Measurements from ENCODE around the gene ARHGEF10L.
A peak's percentile ranks its signal among the peaks of the same experiment; 100 is the strongest.

The ARHGEF10L gene

DNA sequence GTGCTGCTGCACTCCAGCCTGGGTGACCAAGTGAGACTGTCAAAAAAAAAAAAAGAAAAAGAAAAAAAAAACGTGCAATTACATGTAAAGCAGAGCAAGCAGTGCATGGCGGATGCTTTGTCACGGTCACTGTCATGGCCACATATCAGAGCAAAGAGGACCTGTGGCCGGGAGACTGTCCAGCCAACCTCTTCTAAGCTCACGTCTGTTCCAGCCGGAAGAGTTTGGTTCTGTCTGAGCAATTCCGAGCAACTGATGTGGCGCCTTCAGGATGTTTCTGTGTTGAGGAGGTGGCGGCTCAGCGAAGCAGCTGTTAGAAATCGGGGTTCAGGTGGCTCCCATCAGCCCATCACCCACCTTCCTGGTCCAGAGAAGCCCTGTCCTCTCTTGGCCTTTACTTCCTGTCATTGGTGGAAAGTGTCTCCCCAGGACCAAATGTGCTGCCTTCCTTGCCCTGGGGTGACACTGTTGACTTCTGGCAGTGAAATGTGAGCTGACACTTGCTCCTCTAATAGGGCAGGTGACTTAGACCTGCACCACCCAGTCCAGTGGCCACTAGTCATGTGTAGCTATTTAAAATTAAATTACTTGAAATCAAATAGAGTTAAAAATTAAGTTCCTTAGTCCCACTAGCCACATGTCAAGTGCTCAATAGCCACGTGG, 59.9 kb downstream of the ARHGEF10L start:
- no peak overlapping the region for H3K4me3 ChIP-seq (ENCODE audit: low read depth, low read length)
- TF ChIP-seq, protein P1, sequence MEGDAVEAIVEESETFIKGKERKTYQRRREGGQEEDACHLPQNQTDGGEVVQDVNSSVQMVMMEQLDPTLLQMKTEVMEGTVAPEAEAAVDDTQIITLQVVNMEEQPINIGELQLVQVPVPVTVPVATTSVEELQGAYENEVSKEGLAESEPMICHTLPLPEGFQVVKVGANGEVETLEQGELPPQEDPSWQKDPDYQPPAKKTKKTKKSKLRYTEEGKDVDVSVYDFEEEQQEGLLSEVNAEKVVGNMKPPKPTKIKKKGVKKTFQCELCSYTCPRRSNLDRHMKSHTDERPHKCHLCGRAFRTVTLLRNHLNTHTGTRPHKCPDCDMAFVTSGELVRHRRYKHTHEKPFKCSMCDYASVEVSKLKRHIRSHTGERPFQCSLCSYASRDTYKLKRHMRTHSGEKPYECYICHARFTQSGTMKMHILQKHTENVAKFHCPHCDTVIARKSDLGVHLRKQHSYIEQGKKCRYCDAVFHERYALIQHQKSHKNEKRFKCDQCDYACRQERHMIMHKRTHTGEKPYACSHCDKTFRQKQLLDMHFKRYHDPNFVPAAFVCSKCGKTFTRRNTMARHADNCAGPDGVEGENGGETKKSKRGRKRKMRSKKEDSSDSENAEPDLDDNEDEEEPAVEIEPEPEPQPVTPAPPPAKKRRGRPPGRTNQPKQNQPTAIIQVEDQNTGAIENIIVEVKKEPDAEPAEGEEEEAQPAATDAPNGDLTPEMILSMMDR (conservative IDR thresholded peaks at IDR 0.05; ENCODE audit: low read depth, low read length), result no peak
- no peak for DNase-seq (ENCODE audit: low read depth)

DNA sequence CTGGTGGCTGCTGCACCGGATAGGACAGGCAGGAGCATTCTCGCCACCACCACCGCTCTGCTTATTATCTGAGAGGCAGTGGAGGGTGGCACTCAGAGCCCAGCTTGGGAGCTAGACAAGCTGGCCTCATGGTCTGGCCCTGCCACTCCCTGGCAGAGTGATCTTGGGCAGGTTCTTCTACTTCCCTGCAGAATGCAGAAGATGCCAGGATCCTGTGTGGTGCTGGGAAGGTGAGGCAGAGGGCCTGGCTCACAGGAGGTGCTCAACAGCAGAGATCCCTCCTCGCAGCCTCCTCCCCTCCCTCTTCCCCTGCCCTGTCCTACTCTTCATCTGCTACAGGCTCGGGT, 60.4 kb downstream of the ARHGEF10L start:
- TF ChIP-seq, protein P1 (conservative IDR thresholded peaks at IDR 0.05; ENCODE audit: low read depth, low read length), result no peak
- H3K4me3 ChIP-seq (ENCODE audit: low read depth, low read length), result no peak overlapping the region
- no peak for DNase-seq (ENCODE audit: low read depth)

DNA sequence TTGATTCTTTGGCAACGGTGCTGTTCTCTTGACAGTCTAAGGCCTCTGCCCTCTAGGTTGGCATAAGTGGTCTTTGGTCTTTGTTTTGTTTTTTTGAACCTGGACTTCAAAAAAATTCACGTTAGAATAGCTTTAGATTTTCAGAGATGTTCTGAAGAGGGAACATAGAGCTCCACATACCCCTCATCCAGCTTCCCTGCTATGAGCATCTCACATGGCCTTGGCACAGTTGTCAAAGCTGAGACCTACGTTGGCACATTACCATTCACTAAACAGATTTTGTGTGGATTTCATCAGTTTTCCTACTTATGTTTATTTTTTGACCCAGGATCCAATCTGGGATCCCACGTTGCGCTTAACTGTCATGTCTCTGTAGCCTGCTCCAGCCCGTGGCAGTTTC, 60.8 kb downstream of the ARHGEF10L start:
- H3K4me3 ChIP-seq (ENCODE audit: low read depth, low read length), result no peak overlapping the region
- TF ChIP-seq, protein P1 (conservative IDR thresholded peaks at IDR 0.05; ENCODE audit: low read depth, low read length), result no peak
- DNase-seq (ENCODE audit: low read depth), result no peak

DNA sequence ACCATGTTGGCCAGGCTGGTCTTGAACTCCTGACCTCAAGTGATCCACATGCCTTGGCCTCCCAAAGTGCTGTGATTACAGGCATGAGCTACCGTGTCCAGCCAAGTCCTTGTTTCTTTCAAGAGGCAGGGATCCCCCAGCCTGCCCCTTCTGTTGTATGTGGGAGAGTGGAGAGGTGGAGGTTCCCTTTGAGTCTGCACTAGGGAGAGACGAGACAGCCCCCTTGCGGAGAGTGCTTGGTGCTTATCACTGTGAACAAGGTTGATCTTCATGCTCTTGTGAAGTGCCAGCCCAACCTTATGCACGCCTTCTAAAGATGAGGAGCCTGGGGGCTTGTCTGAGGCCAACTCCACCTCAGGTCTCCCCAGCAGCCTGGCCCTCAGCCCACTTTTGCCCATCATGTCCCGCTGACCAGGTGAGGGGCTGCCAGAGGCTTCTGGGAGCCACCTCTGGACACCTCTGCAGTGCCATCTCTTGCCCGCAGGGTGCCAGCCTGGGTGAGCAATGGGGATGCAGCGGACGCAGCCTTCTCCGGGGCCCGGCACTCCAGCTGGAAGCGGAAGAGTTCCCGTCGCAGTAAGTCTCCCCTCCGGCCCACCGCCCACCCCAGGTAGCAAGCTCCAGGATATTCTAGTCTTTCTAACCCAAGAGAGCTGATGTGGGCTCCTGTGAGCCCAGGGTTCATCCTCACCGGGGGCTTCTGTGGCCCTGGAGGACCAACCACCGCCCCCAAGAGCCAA, 62.3 kb downstream of the ARHGEF10L start:
- no peak overlapping the region for H3K4me3 ChIP-seq (ENCODE audit: low read depth, low read length)
- DNase-seq (ENCODE audit: low read depth), result no peak
- TF ChIP-seq, protein P1 (conservative IDR thresholded peaks at IDR 0.05; ENCODE audit: low read depth, low read length), result no peak

DNA sequence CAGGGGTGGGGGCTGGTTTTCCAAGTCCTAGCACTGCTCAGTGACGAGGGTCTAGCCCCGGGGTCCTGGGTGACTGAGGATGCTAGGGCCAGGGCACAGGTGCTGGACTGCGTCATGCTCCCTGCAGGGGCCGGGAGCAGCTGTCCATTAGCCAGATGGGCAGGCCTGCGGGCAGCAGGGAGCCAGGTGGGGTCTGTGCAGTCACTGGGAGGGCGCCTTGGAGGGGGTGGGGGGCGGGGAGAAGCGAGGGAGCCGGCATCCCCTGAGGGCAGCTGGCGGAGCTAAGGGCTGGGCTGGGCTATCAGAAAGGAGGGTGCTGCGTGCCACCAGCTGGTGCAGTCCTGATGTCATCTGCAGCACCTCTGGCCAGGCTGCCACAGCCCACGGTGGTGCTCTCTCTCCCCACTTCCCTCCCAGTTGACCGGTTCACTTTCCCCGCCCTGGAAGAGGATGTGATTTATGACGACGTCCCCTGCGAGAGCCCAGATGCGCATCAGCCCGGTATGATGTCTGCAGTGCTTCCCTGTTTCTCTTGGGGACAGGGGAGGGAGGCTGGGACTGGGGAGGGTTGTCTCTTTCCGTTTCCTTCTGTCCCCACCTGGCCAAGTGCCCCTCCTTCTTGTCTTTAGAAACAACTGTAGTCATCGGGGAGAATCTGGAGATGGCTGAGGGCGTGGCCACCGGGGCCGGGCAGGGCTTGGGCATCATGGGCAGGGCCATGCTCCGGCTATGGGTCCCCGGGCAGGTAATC, 63.8 kb downstream of the ARHGEF10L start:
- no peak for DNase-seq (ENCODE audit: low read depth)
- TF ChIP-seq, protein P1 (conservative IDR thresholded peaks at IDR 0.05; ENCODE audit: low read depth, low read length), result no peak
- H3K4me3 ChIP-seq (ENCODE audit: low read depth, low read length), result no peak overlapping the region

DNA sequence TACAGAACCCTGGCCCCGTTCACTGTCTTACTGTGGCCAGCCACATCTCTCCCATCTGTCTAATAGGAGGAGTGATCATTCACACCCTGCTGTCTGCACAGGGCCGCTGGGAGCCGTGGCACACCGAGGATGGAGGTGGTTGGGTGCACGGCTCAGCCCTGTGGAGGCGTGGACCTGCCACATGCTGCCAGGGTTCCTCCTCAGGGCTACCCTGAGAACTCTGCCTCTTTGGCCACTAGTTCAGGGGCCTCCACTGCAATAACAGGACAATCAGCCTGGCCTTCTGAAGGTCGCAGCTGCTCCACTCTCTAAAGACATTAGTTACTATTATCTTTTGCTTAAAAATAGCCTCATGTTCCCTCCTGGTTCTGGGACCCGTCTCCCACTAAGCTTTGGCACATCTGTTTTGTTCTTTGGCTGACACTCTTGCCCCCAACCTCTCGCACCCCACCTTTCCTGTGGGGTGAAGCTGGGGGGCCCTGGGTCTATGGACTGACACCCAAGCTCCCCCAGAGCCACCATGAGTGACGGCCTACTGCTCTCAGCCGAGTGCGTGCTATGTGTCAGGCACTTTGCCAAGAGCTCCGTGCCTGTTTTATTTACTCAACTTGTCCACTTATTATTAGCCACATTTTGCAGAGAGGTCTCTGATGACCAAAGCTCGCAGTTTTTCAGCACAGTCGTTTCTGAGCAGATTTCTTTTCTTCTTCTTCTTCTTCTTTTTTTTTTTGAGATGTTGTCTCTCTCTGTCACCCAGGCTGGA, 66.3 kb downstream of the ARHGEF10L start:
- TF ChIP-seq, protein P1 (conservative IDR thresholded peaks at IDR 0.05; ENCODE audit: low read depth, low read length), result no peak
- H3K4me3 ChIP-seq (ENCODE audit: low read depth, low read length), result no peak overlapping the region
- peak; percentile 37 for DNase-seq (ENCODE audit: low read depth)

Measured in choroid plexus epithelial cell (primary cell).